Tibial artery (tissue), 4 donors: ENCODE results near the gene IL17RA.
A peak's percentile ranks its signal among the peaks of the same experiment; 100 is the strongest.

Source experiments
- DNase-seq, 2 donors: peaks; one replicate each; pipeline ENCODE4 v3.0.0-alpha.2; 2019
- H3K27ac ChIP-seq, 2 donors: fragments of 200-600 bp; sonication (generic) in 1 of 2; 1 replicate in 1 of 2; 2 replicates in 1 of 2; pipeline ENCODE4 v1.5.1; 2018 to 2019; ENCODE audit warnings: mild to moderate bottlenecking in 1 of 2
- H3K27me3 ChIP-seq, 2 donors: fragments of 200-600 bp; sonication (generic) in 1 of 2; one replicate each; pipeline versions ENCODE4 v1.5.1 to v1.6.0; 2016 to 2019
- H3K36me3 ChIP-seq, 3 donors: fragments of 200-600 bp; sonication (generic) in 2 of 3; one replicate each; pipeline ENCODE4 v1.5.1; 2016 to 2019; ENCODE audit warnings: mild to moderate bottlenecking in 2 of 3
- H3K4me1 ChIP-seq, 4 donors: fragments of 200-600 bp; sonication (generic) in 2 of 4; 1 replicate in 3 of 4; 2 replicates in 1 of 4; pipeline ENCODE4 v1.5.1; 2016 to 2019
- H3K4me3 ChIP-seq, 2 donors: fragments of 200-600 bp; sonication (generic) in 1 of 2; 1 replicate in 1 of 2; 2 replicates in 1 of 2; pipeline ENCODE4 v1.5.1; 2018 to 2019; ENCODE audit warnings: mild to moderate bottlenecking in 2 of 2
- H3K9me3 ChIP-seq, 3 donors: fragments of 200-600 bp; sonication (generic) in 1 of 3; one replicate each; pipeline ENCODE4 v1.5.1; 2016 to 2019
- CTCF ChIP-seq, 2 experiments: fragments of 200-600 bp in 1 of 2; fragments of 450-650 bp in 1 of 2; IDR thresholded peaks; one replicate each; pipeline ENCODE4 v1.5.1; 2017 to 2019; ENCODE audit warnings: antibody characterized with exemption in 2 of 2, mild to moderate bottlenecking in 1 of 2, moderate library complexity in 1 of 2
- intact Hi-C: fragments of 100-400 bp; cut with DNase I; formaldehyde crosslinking; loops from one replicate; pipeline ENCODE4 v1.15.0; 2023; ENCODE audit warnings: low total_unique reads

IL17RA gene

DNA sequence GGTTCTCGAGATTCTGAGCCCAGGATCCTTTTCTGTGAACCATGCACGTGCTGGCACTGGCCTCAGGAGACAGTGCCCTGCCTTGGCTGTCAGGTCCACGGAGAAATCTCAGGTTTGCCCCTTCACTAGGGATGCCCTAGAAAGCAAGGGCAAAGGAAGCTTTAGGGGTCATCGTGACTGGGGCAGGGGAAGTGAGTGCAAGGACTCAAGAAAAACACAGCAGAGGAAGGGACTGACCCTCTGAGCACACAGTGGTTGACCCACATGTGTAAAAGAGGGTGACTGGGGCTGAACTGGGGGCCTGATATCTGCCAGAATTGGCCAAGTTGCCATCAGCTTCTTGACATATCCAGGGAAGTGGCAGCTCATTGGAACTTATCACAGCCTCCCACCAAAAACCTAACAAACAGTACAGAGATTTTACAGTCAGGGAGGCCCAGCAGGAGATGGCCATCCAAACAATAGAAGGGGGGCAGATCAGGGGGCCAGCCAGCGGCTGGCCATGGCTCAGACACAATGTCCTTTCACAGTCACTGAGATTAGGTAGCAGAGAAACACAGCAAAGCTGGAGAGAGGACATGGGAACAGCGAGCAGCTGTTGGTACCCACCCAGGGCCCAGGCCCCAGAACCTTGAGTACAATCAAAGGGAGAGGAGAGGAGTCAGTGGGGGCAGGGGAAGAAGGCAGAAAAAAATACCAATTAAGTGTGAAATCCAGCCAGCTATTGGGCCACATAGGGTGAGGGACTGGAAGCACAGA, 32.0 kb downstream of the IL17RA start:
- H3K9me3 ChIP-seq, result no peaks in the 10 kb centered on the region
- H3K27ac ChIP-seq, result no peak overlapping the region
- intact Hi-C loops, result no loop called here
- DNase-seq, result no peak
- no peak overlapping the region for H3K4me3 ChIP-seq
- H3K27me3 ChIP-seq, result peaks cover 0 to 35% of the 10 kb centered on the region in 2 donors
- no peaks in the 10 kb centered on the region for H3K36me3 ChIP-seq
- TF ChIP-seq CTCF (IDR thresholded peaks at IDR 0.05), result no peak
- H3K4me1 ChIP-seq, result peaks cover 0 to 17% (median 12%) of the 10 kb centered on the region in 4 donors

- Histone ChIP-seq H3K9me3 (no peaks in the 10 kb centered on the region), H3K4me3 (no peak overlapping the region)
- DNase-seq, result no peak
These were observed 32.6 kb downstream of the IL17RA start for GRCh38 chr22:17117400-17117799.

DNA sequence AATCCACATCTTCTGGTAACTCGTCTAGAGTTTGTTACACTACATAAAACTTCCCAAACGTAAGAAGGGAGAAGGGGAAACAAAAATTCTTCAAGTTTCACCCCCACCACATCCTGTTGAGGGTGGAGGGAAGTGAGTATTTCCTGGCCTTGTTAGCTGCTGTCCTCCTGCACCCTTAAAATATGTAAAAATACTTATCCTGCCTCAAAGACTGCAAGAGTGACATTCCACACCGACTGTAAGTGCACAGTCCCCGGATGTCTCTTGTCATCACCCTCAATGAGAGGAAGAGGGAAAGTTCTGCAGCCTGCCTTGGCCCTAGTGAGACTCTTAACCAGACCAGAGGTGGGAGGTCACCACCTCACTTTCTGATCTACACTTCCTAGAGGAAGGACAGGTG, 33.1 kb downstream of the IL17RA start:
- Histone ChIP-seq H3K9me3 (no peaks in the 10 kb centered on the region), H3K4me3 (no peak overlapping the region), H3K36me3 (no peaks in the 10 kb centered on the region), H3K27ac (no peak overlapping the region), H3K4me1 (peaks cover 0 to 18% (median 14%) of the 10 kb centered on the region in 4 donors), H3K27me3 (peaks cover 0 to 47% of the 10 kb centered on the region in 2 donors)
- TF ChIP-seq CTCF (IDR thresholded peaks at IDR 0.05), result no peak
- DNase-seq, result no peak
- intact Hi-C loops, result no loop called here

More at GRCh38 chr22:17117400-17117799, 32.6 kb downstream of the IL17RA start:
- TF ChIP-seq CTCF (IDR thresholded peaks at IDR 0.05), result no peak
- Histone ChIP-seq H3K27me3 (peaks cover 0 to 42% of the 10 kb centered on the region in 2 donors), H3K36me3 (no peaks in the 10 kb centered on the region), H3K27ac (no peak overlapping the region), H3K4me1 (peaks cover 0 to 18% (median 14%) of the 10 kb centered on the region in 4 donors)
- intact Hi-C loops, result no loop called here

DNA sequence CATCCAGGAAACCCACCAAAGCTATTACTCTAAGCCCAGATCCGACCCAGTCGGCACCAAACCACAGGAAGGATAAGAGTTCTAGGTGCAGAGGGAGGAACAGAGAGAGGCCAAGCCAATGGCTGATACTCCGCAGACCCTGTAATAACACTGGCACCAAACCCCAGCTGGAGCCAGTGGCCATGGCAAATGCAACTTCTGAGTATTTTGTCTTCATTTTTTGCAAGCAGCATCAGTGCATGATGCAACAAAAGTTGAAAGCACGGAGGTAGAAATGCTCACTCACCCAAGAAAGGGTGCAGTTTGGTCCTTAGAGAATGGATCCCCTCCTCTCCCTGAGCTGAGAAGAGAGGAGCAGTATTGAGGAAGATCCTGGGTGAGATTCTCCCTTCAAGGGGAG, 33.5 kb downstream of the IL17RA start:
- TF ChIP-seq CTCF (IDR thresholded peaks at IDR 0.05), result no peak
- no peaks in the 10 kb centered on the region for H3K9me3 ChIP-seq
- H3K27ac ChIP-seq, result no peak overlapping the region
- intact Hi-C loops, result no loop called here
- no peaks in the 10 kb centered on the region for H3K36me3 ChIP-seq
- DNase-seq, result no peak
- H3K4me1 ChIP-seq, result peaks cover 0 to 18% (median 14%) of the 10 kb centered on the region in 4 donors
- H3K27me3 ChIP-seq, result peaks cover 0 to 49% of the 10 kb centered on the region in 2 donors
- H3K4me3 ChIP-seq, result no peak overlapping the region

- Histone ChIP-seq H3K27me3 (peaks cover 0 to 50% of the 10 kb centered on the region in 2 donors), H3K36me3 (no peaks in the 10 kb centered on the region), H3K9me3 (no peaks in the 10 kb centered on the region), H3K4me3 (no peak overlapping the region), H3K27ac (no peak overlapping the region), H3K4me1 (peaks cover 0 to 18% (median 14%) of the 10 kb centered on the region in 4 donors)
- peak in 1 of 2 experiments; percentile 6 for TF ChIP-seq CTCF (IDR thresholded peaks at IDR 0.05)
- no peak for DNase-seq
- intact Hi-C loops, result no loop called here
These were observed 34.8 kb downstream of the IL17RA start for GRCh38 chr22:17119481-17120202.
